ENCODE data around the gene PPIE.

Gene PPIE

GRCh38 chr1:39721664-39722063 lies 17.0 kb upstream of the PPIE start:
- no peak for DNase-seq

DNA sequence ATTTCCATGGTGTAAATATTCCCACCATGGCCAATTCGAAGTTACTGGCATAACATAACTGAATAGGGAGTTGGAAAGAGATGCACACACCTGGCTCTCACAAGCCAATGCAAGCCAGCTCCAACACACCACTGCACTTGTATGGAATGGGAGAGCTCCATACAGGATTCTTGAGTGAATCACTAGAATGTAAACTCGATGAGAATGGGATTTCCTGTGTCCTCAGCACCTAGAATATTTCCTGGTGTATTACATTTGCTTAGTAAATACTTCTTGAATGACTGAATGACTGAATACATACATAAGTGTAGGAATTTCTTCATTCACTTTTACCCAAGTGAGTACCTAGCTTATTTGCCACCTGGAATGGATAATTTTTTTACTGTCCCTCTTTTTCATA lies 16.2 kb upstream of the PPIE start:
- no peak for DNase-seq

GRCh38 chr1:39726600-39726999 lies 12.1 kb upstream of the PPIE start:
- no peak for DNase-seq

- DNase-seq, result no peak
These were observed 11.3 kb upstream of the PPIE start for GRCh38 chr1:39727221-39727931.

DNA sequence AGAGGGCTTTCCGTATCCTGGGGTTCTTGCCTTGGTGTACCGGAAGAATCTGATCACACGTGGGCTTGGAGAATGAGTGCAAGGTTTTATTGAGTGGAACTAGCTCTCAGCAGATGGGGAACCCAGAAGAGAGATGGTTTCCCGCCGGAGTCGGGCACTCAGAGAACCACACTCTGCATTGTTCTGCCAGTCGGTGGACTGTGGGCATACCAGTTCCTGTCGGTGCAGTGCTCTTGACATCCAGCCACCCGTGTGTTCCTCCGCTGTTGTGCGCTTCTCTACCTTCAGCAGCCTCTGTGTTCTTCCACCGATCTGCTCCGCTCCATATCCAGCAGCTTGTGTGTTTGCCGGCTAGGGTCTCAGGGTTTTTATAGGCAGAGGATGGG lies 10.8 kb upstream of the PPIE start:
- no peak for DNase-seq

DNA sequence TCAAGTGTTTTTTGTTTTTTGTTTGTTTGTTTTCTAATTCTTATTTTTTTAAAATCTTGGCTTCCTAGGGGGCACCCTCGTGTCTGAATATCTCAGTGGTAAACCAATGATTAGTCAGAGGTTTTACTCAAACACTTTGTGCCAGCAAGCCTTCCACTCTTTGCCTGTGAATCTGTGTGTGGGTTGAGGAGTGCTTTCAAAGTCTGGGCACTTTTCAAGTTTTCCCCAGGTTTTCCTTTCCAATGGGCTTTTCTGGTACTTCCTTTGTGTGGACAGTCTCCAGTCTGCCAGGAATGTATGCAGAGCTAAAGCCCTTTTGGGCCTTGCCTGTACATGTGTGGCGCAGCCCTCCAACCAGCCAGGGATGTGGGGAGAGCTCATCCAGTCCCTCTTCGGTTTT lies 9.7 kb upstream of the PPIE start:
- no peak for DNase-seq

GRCh38 chr1:39729842-39730241 lies 8.8 kb upstream of the PPIE start:
- no peak for DNase-seq

- DNase-seq, result no peak
These were observed 6.0 kb upstream of the PPIE start for GRCh38 chr1:39732730-39733129.

DNA sequence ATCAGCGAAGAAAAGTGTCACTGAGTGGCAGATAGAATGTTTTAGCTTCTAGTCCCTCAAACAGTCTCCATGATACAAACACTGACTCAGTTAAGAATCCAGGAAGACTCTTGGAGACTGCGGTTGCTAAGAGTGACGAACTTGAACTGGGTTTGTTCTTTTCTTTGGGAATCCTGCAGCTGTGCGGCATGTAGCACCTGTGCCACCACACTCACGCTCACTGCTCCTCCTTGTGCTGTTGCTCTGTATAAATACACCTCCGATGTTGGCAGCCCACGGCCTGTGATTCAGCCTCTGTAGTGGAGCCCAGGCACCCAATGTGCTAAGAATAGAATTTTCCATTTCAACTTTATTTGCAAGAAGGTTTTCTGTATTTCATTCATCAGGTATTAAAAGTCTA lies 5.5 kb upstream of the PPIE start:
- DNase-seq, result no peak

GRCh38 chr1:39735731-39736130 lies 3.0 kb upstream of the PPIE start:
- no peak for DNase-seq

GRCh38 chr1:39737546-39738169 lies 1.0 kb upstream of the PPIE start:
- DNase-seq, result no peak

GRCh38 chr1:39745016-39745670 lies 6.5 kb downstream of the PPIE start:
- no peak for DNase-seq

GRCh38 chr1:39751595-39751994 lies 12.9 kb downstream of the PPIE start:
- DNase-seq, result no peak

DNA sequence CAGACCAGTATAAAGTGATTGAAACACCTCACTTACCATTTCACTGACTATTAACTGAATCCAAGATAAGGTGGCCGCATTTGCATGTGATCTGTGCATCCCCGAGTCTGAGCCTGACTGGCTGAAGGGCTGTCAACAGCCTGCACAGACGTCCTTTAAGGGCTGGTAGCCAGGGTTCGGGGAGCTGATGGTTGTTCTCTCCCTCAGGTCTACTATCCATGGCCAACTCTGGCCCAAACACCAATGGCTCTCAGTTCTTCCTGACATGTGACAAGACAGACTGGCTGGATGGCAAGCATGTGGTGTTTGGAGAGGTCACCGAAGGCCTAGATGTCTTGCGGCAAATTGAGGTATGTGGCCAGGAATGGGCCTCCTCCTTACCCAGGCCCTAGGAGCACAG lies 14.0 kb downstream of the PPIE start:
- no peak for DNase-seq

GRCh38 chr1:39753132-39754025 lies 14.7 kb downstream of the PPIE start:
- no peak for DNase-seq

- peak; percentile 100 for DNase-seq
These were observed 15.4 kb downstream of the PPIE start for GRCh38 chr1:39754026-39754570.

- peak; percentile 100 for DNase-seq
These were observed 16.3 kb downstream of the PPIE start for GRCh38 chr1:39754906-39755504.

- DNase-seq, result peak; percentile 98
These were observed 17.4 kb downstream of the PPIE start for GRCh38 chr1:39755965-39756659.

- DNase-seq, result no peak
These were observed 18.8 kb downstream of the PPIE start for GRCh38 chr1:39757501-39757900.

- DNase-seq, result no peak
These were observed 20.1 kb downstream of the PPIE start for GRCh38 chr1:39758556-39759435.

- no peak for DNase-seq
These were observed 20.7 kb downstream of the PPIE start for GRCh38 chr1:39759436-39759726.
